Ascending aorta (tissue), 2 donors: ENCODE measurements around the gene SHCBP1L. TPM values are rescaled to one million over a fixed set of nuclear protein-coding genes. Genes with fewer than 3 reads are reported as not detected.

Experiments used
- DNase-seq, 2 donors: peaks; one replicate each; pipeline ENCODE4 v3.0.0-alpha.2; 2019; ENCODE audit warnings: low spot score in 2 of 2
- H3K27ac ChIP-seq, 2 donors: fragments of 200-600 bp; sonication (generic); one replicate each; pipeline ENCODE4 v1.5.1; 2016 to 2017; ENCODE audit warnings: mild to moderate bottlenecking in 1 of 2
- H3K27me3 ChIP-seq: fragments of 200-600 bp; sonication (generic); one replicate; pipeline ENCODE4 v1.5.1; 2017
- H3K36me3 ChIP-seq, 2 donors: fragments of 200-600 bp; sonication (generic); one replicate each; pipeline ENCODE4 v1.5.1; 2016
- H3K4me1 ChIP-seq, 2 donors: fragments of 200-600 bp; sonication (generic); one replicate each; pipeline ENCODE4 v1.5.1; 2016 to 2017; ENCODE audit warnings: mild to moderate bottlenecking in 1 of 2
- H3K4me3 ChIP-seq, 2 donors: fragments of 200-600 bp; sonication (generic); one replicate each; pipeline ENCODE4 v1.5.1; 2016 to 2017; ENCODE audit warnings: mild to moderate bottlenecking in 1 of 2
- H3K9me3 ChIP-seq, 2 donors: fragments of 200-600 bp; sonication (generic); one replicate each; pipeline ENCODE4 v1.5.1; 2016
- intact Hi-C: fragments of 100-400 bp; cut with DNase I; formaldehyde crosslinking; loops from one replicate; pipeline ENCODE4 v1.15.1; 2023
- total RNA-seq: library from RNA; depleted of rRNA; stranded (reverse); fragments of >200 nt; gene quantifications from one replicate; pipeline ENCODE4 v1.1.0, GENCODE V29; 2016
- TF ChIP-seq, protein P1 (sequence below), 3 experiments: fragments of 200-600 bp in 2 of 3; fragments of 450-650 bp in 1 of 3; sonication (generic) in 2 of 3; IDR thresholded peaks; one replicate each; pipeline ENCODE4 v1.5.1; 2016 to 2019; ENCODE audit warnings: antibody characterized with exemption in 3 of 3, mild to moderate bottlenecking in 1 of 3, moderate library complexity in 1 of 3

SHCBP1L gene
- total RNA-seq: not detected

DNA sequence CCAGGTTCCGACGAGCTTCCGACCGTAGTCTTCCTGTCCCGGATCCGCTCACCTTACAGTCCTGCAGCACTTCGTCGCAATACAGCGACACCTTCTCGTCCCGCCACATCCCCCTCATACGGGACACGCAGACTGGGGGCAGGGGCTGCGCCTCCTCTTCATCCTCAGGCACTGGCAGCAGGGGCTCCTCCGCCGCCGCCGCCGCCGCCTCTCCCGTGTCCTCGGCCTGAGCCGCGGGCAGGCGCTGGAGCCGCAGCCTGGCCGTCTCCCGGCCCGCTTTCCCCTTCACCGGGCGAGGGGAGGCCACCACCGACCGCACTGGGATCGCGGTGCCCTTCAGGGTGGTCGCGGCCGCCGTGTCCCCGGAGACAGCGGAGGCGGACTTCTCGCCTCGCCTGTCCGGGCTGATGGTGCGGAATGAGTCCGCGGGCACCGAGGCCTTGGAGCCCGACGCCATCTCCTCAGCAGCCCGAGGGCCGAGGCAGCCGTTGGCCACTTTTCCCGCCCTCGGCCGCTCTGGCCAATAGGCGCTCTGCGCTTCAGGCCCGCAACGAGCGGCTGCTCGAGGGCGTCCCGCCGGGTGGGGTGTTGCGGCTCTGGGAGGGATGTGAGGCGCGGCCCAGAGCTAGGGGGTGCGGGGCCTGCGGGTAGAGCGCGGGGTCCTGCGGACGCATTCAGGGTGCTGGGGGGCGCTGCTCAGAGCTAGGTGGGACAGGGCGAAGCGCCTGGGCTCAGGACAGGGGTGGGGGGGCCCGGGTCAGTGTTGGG lies at the start of gene SHCBP1L:
Gene SHCBP1L, minus strand, starts transcription at position 490 of the 768 bp plus-strand sequence. Its CDS starts 33 bp downstream, at position 457.
- intact Hi-C loops: no loop called here
- Histone ChIP-seq H3K4me1 (peaks cover 0 to 2% of the 10 kb centered on the region in 2 donors), H3K4me3 (peak within 1 kb of the TSS; percentile 34 to 60), H3K9me3 (no peaks in the 10 kb centered on the region), H3K27ac (no peak within 1 kb of the TSS), H3K27me3 (no peaks in the 10 kb centered on the region), H3K36me3 (no peaks in the 10 kb centered on the region)
- TF ChIP-seq, protein P1, sequence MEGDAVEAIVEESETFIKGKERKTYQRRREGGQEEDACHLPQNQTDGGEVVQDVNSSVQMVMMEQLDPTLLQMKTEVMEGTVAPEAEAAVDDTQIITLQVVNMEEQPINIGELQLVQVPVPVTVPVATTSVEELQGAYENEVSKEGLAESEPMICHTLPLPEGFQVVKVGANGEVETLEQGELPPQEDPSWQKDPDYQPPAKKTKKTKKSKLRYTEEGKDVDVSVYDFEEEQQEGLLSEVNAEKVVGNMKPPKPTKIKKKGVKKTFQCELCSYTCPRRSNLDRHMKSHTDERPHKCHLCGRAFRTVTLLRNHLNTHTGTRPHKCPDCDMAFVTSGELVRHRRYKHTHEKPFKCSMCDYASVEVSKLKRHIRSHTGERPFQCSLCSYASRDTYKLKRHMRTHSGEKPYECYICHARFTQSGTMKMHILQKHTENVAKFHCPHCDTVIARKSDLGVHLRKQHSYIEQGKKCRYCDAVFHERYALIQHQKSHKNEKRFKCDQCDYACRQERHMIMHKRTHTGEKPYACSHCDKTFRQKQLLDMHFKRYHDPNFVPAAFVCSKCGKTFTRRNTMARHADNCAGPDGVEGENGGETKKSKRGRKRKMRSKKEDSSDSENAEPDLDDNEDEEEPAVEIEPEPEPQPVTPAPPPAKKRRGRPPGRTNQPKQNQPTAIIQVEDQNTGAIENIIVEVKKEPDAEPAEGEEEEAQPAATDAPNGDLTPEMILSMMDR (IDR thresholded peaks at IDR 0.05): no peak
- DNase-seq: no peak

DNA sequence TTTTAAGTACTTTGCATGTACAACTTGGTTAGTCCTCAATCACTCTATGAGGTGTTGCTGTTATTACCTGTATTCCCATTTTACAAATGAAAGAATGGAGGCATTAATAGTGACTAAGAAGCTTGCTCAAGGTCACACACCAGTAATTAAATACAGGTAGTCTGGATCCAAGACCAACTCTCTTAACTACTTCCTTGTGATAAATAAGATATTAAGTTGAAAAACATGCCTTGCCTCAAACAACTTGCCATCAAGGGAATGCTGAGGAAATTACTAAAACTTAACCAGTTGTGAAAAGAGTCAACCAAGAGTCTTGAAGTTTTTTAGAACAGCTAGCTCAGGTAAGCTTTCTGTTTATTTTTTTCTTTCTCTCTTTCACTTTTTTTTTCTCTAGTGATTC lies 49.3 kb upstream of the SHCBP1L start:
- TF ChIP-seq, protein P1 (IDR thresholded peaks at IDR 0.05): no peak

DNA sequence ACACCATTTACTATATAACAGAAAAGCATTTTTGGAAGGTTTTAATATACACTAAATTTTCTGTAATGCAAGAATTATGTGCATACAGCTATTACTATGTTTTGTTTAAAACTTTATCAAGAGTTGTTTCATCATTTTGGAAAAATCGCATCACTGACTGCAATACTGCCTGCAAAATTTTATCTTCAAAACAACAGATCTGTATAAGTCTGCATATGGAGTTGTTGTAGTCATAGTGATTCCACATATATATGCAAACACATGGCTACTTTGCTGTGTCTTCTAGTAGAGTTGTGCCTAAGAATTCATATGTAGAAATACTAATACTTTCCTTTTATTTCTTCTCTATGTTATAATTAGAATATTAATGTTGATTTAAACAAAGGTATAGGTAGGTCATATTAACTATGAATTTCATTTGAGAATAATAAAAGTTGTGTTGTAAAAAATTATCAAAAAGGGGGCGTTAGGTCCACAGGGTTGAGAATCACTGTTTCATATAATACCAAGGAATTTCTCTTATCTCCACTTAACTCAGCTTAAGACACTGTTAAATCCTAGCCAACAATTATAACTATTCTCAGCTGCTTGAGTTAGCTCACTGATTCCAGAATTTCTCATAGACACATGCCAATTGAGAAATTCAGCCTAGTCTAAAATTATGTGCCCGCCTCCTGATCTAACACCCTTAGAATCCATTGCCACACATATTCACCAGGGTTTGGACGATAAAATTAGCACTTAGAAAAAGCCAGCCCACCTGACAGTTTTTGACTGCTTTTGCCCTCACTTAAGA lies 47.4 kb upstream of the SHCBP1L start:
- no peaks in the 10 kb centered on the region for H3K27me3 ChIP-seq
- no peaks in the 10 kb centered on the region for H3K4me1 ChIP-seq
- no peak overlapping the region for H3K4me3 ChIP-seq
- TF ChIP-seq, protein P1 (IDR thresholded peaks at IDR 0.05): no peak
- no peak for DNase-seq
- intact Hi-C loops: no loop called here
- no peaks in the 10 kb centered on the region for H3K9me3 ChIP-seq
- H3K36me3 ChIP-seq: no peaks in the 10 kb centered on the region
- no peak overlapping the region for H3K27ac ChIP-seq

More for the DNA sequence above, 49.3 kb upstream of the SHCBP1L start:
- Histone ChIP-seq H3K36me3 (no peaks in the 10 kb centered on the region), H3K9me3 (no peaks in the 10 kb centered on the region), H3K27ac (no peak overlapping the region), H3K27me3 (no peaks in the 10 kb centered on the region), H3K4me3 (no peak overlapping the region), H3K4me1 (no peaks in the 10 kb centered on the region)
- intact Hi-C loops: no loop called here
- no peak for DNase-seq

DNA sequence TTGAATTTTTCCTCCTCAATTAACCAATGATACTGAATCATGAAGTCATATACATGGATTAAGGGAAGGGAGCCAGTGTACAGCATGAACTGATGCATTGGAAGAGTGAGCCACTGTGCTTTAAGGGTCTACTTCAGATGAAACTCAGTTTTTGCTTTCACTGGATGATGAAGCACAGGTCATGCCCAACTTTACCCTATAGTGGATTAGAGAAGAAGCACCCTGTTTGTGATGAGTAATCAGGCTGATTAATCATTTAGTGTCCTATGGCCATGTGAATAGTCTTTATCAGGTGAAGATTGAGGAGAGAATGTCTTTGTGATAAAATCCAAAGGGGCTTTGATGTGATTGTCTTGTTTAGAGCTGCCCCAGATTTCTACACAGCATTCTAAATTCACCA lies 45.5 kb upstream of the SHCBP1L start:
- Histone ChIP-seq H3K27ac (no peak overlapping the region), H3K36me3 (no peaks in the 10 kb centered on the region), H3K4me1 (no peaks in the 10 kb centered on the region), H3K4me3 (no peak overlapping the region), H3K9me3 (no peaks in the 10 kb centered on the region), H3K27me3 (no peaks in the 10 kb centered on the region)
- no peak for DNase-seq
- intact Hi-C loops: no loop called here
- TF ChIP-seq, protein P1 (IDR thresholded peaks at IDR 0.05): no peak

DNA sequence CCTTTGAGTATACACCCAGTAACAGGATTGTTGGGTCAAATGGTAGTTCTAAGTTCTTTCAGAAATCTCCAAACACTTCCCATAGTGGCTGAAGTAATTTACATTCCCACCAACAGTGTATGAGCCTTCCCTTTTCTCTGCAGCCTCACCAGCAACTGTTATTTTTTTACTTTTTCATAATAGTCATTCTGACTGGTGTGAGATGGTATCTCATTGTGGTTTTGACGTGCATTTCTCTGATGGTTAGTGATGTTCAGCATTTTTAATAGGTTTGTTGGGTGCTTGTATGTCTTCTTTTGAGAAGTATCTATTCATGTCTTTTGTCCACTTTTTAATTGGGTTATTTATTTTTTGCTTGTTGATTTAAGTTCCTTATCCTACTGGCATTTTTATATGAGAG lies 43.9 kb upstream of the SHCBP1L start:
- Histone ChIP-seq H3K4me3 (no peak overlapping the region), H3K36me3 (no peaks in the 10 kb centered on the region), H3K4me1 (no peaks in the 10 kb centered on the region), H3K27me3 (no peaks in the 10 kb centered on the region), H3K9me3 (no peaks in the 10 kb centered on the region), H3K27ac (no peak overlapping the region)
- no peak for DNase-seq
- intact Hi-C loops: no loop called here
- TF ChIP-seq, protein P1 (IDR thresholded peaks at IDR 0.05): no peak
